Measurements from ENCODE around the gene NUTM2B.
"Not testable (repeated sequence)": the region's sequence is repeated elsewhere in the genome, so short reads cannot be mapped to it uniquely, and the experiment has no call there.

Gene NUTM2B, protein sequence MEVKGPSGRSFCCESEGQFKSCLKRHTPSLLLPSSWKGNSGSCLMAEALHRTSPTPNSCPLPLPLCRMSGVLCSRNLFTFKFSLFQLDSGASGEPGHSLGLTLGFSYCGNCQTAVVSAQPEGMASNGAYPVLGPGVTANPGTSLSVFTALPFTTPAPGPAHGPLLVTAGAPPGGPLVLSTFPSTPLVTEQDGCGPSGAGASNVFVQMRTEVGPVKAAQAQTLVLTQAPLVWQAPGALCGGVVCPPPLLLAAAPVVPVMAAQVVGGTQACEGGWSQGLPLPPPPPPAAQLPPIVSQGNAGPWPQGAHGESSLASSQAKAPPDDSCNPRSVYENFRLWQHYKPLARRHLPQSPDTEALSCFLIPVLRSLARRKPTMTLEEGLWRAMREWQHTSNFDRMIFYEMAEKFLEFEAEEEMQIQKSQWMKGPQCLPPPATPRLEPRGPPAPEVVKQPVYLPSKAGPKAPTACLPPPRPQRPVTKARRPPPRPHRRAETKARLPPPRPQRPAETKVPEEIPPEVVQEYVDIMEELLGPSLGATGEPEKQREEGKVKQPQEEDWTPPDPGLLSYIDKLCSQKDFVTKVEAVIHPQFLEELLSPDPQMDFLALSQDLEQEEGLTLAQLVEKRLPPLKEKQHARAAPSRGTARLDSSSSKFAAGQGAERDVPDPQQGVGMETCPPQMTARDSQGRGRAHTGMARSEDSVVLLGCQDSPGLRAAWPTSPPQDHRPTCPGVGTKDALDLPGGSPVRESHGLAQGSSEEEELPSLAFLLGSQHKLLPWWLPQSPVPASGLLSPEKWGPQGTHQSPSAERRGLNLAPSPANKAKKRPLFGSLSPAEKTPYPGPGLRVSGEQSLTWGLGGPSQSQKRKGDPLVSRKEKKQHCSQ

DNA sequence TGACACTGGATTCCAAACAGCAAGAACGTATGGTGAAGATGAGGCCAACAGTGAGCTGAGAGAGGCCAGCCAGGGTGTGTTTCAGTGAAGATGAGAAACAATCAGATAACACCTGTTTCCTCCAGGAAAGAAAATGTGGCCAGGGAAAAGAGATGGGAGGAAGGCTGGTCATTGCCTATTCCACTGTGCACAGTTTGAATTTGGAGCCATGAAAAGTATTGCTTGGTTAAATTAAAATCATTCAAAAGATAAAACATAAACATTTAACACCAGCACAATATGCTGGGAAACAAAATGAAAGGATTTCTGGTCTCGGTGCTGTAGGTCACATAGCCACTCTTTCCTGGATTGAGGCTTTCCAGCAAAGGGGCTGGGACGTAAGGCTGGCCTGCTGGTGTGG, at the start of gene NUTM2B:
Gene NUTM2B, plus strand, starts transcription at position 301 of the 400 bp plus-strand sequence. CDS start 383 bp downstream, outside the sequence.
- DNase-seq, result not testable (repeated sequence)

- not testable (repeated sequence) for DNase-seq
These were observed 39.7 kb upstream of the NUTM2B start for GRCh38 chr10:79663287-79663686.

- not testable (repeated sequence) for DNase-seq
These were observed 38.3 kb upstream of the NUTM2B start for GRCh38 chr10:79664686-79665085.

DNA sequence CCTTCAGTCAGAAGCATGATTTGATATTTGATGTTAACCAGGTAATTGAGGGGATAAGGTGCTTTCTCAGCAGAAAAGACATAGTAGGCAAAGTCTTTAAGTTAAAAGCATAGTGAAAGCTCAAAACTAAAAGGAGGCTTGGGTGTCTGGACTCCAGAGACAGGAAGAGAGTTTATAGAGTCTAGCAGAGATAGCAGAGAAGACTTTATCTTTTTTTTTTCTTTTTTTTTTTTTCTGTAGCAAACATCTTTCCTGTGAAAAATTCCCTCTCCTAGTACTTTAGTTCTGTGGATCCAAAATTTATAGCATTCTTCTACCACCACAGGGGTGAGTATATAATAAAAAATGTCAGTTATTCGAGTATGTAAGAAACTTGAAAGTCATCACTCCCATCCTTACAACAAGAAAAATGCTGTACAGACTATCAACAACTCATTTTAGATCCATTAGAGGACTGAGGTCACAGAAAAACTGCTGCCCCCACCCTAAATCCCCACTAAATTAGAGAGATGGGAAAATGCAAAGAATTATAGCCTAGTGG, 33.7 kb upstream of the NUTM2B start:
- DNase-seq, result not testable (repeated sequence)

- DNase-seq, result not testable (repeated sequence)
These were observed 28.1 kb upstream of the NUTM2B start for GRCh38 chr10:79674878-79675277.

DNA sequence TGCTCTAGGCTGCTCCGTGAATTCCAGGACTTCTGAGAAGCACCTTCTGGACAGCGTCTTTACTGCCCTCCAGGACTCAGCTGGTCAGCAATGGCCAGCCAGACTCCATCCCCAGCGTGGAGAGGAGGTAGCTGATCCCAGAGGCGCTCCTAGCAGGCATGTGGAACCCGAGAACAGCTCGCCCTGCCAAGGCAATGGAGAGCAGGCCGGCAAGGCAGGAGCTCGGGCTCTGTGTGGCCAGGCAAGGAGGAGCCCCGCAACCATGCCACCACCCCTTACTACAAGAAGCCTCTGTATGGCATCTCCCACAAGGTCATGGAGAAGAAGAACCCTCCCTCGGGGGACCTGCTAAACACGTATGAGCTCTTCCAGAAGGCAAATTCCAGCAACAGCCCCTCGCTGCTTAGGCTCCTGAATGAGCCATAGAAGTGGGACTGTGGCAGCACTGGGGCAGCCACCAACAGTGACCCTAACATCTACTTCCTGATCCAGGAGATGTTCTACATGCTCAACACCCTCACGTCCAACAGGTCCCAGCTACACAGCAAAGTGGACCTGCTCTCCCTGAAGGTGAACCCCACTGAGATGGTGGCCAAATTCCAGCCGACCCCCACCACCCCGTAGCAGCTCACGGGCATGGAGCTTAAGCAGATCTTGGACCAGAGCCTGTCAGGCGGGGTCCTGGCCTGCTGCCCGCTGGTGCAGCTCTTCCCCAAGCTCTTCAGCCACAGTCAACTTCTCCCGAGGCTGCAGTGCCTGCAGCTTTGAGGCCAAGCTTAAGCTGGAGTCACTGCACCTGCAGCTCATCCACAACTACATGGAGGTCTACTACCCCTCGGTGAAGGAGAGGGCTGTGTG, 19.8 kb upstream of the NUTM2B start:
- not testable (repeated sequence) for DNase-seq

- not testable (repeated sequence) for DNase-seq
These were observed 18.9 kb upstream of the NUTM2B start for GRCh38 chr10:79683884-79684720.

DNA sequence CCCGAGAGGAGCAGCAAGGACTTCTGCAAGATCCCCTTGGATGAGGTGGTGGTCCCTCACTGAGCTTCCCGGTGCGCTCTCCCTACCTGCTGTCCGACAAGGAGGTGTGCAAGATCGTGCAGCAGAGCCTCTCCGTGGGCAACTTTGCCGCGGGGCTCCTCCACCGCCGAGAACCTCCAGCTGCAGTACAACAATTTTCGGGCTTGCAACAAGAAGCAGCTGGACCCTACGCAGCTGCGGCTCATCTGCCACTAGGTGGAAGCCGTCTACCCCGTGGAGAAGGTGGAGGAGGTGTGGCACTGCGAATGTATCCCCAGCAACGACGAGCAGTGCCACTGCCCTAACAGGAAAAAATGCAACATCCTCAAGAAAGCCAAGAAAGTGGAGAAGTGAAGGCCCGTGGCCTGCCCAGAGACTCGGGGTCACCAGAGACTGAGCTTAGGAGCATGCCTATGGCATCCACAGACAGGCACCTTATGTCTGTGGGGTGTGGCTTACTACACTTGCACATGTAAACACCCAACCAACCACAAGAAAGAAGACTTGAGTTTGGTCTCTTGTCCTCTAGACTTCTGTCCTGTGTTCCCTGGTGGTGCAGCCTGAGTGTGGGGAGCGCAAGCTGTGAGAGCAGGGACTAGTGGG, 17.9 kb upstream of the NUTM2B start:
- DNase-seq, result not testable (repeated sequence)

- DNase-seq, result not testable (repeated sequence)
These were observed 16.4 kb upstream of the NUTM2B start for GRCh38 chr10:79686595-79686994.

DNA sequence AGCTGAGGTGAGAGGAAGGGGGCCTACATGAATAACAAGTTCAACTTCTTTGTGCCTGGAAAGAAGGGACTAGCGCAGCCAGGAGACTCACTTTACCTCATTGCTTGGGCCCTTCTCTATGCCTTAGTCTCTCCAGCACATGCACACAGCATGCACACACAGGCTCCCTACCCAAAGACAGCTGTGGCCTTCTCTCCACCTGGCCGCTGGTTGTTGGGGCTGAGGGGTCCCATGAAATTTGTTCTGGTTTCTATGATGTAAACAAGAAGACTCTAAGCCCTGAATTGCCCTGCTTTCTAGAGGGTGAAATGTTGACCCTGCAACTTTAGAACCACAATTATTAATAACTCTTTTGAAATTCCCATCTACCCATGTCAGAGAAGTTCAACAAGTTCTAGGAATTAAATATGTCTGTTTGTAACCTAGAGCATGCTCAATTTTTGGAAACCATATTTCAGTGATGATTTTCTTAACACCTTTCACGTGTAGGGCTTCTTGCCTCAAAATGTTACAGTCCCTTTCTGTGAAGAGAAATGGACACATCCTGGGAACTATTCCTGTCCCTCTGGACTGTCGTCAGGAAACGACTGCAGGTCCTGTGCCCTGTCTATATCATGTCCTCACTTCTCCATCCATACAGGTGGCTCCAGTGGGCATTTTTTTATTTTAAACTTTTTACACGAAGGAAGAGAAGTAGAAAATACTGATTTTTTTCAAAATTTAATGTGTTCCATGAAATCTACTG, 15.4 kb upstream of the NUTM2B start:
- DNase-seq, result not testable (repeated sequence)

DNA sequence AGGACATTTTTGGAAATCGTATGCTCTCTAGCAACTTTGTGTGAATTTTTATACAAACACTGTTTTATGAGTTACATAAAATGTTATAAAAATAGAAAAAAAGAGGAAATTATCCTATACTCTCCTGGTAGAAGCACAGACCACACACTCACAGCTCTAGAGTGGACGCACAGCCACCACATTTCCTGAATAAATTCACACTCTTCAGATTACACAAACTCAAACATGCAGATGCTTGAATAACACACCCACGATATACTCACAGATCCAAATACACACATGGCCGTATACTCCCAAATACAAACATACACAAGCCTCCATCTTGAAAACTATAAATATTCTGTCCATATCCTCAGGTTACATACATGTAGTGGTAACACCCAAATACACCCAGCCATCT, 14.2 kb upstream of the NUTM2B start:
- DNase-seq, result not testable (repeated sequence)

DNA sequence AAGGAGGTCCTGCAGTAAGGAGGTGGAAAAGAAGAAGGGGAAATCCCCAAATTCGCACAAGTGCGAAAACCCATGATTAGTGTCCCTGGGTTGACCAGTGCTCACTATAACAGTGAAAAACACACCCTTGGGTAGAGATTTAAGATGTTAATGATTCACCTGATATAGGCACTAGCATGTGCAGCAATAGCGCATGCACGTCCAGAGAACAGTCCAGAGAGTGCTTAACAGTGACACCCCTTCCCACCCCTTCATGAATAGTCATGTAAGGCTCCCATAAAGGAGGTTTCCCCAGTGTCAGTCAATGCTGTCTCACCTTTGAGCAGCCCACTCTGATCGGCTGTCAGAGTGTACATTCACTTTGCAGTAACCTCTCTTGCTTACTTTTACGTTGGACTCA, 6.4 kb upstream of the NUTM2B start:
- not testable (repeated sequence) for DNase-seq

DNA sequence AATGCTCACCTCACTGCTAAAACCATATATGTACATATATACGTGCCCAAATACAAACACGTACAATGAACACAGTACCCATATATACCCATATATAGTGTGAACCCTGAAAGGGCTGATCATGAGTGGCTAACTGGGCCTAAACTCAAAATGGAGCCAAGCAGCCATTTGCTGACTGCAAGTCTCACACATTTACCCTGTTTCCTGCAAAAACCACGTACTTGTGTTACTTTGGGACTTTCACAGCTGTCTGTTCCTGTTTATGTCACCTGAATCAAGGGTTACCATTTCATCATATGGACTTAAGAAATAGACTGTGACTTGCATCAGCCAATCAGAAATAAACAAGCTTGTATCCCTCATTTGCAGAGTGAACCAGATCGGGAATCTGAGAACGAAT, 5.9 kb upstream of the NUTM2B start:
- not testable (repeated sequence) for DNase-seq

DNA sequence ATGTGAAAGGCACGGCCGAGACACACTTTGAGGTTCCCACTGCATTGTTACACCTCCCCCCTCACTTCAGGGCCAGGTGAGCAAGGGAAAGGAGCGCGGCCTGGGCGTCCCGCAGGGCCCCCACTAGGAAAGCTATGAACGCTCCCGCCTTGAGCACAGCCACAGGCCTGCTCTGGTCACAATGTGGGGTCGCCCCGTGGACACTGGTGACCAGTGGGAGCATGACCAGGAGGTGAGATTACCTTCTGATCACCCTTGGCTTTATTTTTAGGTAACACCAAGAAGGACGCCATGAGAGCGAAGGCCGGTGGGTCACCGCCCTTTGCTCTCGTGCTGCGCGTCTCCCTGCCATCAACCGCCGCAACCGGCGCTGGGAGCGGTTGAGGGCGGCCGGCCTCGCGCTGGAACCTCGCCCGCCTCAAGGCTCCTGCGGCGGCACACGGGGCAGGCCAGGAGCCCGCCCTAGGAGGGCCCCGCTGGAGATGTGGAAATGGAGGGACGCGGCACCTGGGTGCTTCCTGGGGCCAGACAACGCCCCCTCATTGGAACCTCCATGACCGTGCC, 2.6 kb upstream of the NUTM2B start:
- not testable (repeated sequence) for DNase-seq

- not testable (repeated sequence) for DNase-seq
These were observed 4.0 kb downstream of the NUTM2B start for GRCh38 chr10:79707017-79707416.

DNA sequence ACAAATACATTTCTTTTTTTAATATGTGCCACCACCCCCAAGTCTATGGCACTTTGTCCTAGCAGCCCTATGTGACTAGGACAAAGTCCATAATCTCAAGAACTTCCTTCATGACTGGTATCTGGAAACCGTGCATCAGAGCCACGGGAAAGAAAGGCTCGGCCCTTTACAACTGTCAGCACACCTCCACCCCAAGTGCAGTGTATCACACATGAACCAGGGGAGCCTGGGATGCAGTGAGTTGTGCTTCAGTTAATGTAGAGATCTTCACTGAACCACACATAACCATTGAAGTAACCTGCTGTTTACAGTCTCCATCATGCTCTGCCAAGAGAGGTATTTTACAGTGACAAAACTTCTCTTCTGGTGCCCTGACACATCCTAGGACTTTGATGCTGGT, 11.9 kb downstream of the NUTM2B start:
- DNase-seq, result not testable (repeated sequence)

GRCh38 chr10:79716917-79717579, 14.0 kb downstream of the NUTM2B start:
- not testable (repeated sequence) for DNase-seq

GRCh38 chr10:79720000-79720399, 17.0 kb downstream of the NUTM2B start:
- DNase-seq, result not testable (repeated sequence)

- DNase-seq, result not testable (repeated sequence)
These were observed 23.6 kb downstream of the NUTM2B start for GRCh38 chr10:79726620-79727019.
